MG63 (cell line): ENCODE measurements around the gene RDH16. TPM values are rescaled to one million over a fixed set of nuclear protein-coding genes. Genes with fewer than 3 reads are reported as not detected.
"Not testable (repeated sequence)": the region's sequence is repeated elsewhere in the genome, so short reads cannot be mapped to it uniquely, and the experiment has no call there.

Experiments
- DNase-seq: peaks from one replicate; pipeline ENCODE4 v3.0.0-alpha.2; 2020
- H3K27me3 ChIP-seq: fragments of 250-450 bp; sonication (Bioruptor Pico); 2 replicates; pipeline ENCODE4 v1.5.1; 2020; ENCODE audit warnings: mild to moderate bottlenecking, moderate library complexity
- H3K36me3 ChIP-seq: fragments of 250-450 bp; sonication (Bioruptor Pico); 2 replicates; pipeline ENCODE4 v1.5.1; 2020; ENCODE audit warnings: mild to moderate bottlenecking, moderate library complexity
- H3K4me3 ChIP-seq: fragments of 250-450 bp; sonication (Bioruptor Pico); 2 replicates; pipeline ENCODE4 v1.5.1; 2020; ENCODE audit warnings: mild to moderate bottlenecking, moderate library complexity
- H3K9me3 ChIP-seq: fragments of 250-450 bp; sonication (Bioruptor Pico); 2 replicates; pipeline ENCODE4 v1.5.1; 2020; ENCODE audit warnings: mild to moderate bottlenecking, moderate library complexity
- total RNA-seq: library from RNA; depleted of rRNA; stranded (reverse); fragments of >200 nt; shearing (Covaris generic); gene quantifications from 2 replicates; pipeline ENCODE4 v1.2.3, GENCODE V29; 2014; ENCODE audit warnings: low replicate concordance

Gene RDH16
- total RNA-seq, 1 experiment from 2014 or later, result not detected

GRCh38 chr12:56941299-56942017 is 15.9 kb downstream of the RDH16 start:
- H3K4me3 ChIP-seq, result no peak overlapping the region
- peak; percentile 83 for DNase-seq
- peaks cover 6% of the 10 kb centered on the region for H3K9me3 ChIP-seq
- H3K36me3 ChIP-seq, result no peaks in the 10 kb centered on the region
- H3K27me3 ChIP-seq, result no peaks in the 10 kb centered on the region

GRCh38 chr12:56940942-56941298 is 16.5 kb downstream of the RDH16 start:
- H3K27me3 ChIP-seq, H3K4me3 ChIP-seq, H3K36me3 ChIP-seq, DNase-seq, H3K9me3 ChIP-seq: not testable (repeated sequence)

GRCh38 chr12:56935752-56936151 is 21.7 kb downstream of the RDH16 start:
- DNase-seq, result peak; percentile 15
- H3K36me3 ChIP-seq, result no peaks in the 10 kb centered on the region
- no peaks in the 10 kb centered on the region for H3K27me3 ChIP-seq
- no peak overlapping the region for H3K4me3 ChIP-seq
- H3K9me3 ChIP-seq, result no peaks in the 10 kb centered on the region

- Histone ChIP-seq H3K9me3 (no peaks in the 10 kb centered on the region), H3K36me3 (no peaks in the 10 kb centered on the region), H3K4me3 (no peak overlapping the region), H3K27me3 (no peaks in the 10 kb centered on the region)
- no peak for DNase-seq
Measured at GRCh38 chr12:56935157-56935556, 22.3 kb downstream of the RDH16 start.

- H3K4me3 ChIP-seq, result no peak within 1 kb of the TSS
- no peak for DNase-seq
- H3K27me3 ChIP-seq, result no peaks in the 10 kb centered on the region
- no peaks in the 10 kb centered on the region for H3K9me3 ChIP-seq
- no peaks in the 10 kb centered on the region for H3K36me3 ChIP-seq
Measured at GRCh38 chr12:56933826-56934625, 23.4 kb downstream of the RDH16 start, which contains the start of gene SDR9C7. SDR9C7 (minus strand) TSS chr12:56934408; CDS start chr12:56934261, 147 bp downstream.

- no peak overlapping the region for H3K4me3 ChIP-seq
- H3K27me3 ChIP-seq, result no peaks in the 10 kb centered on the region
- no peaks in the 10 kb centered on the region for H3K36me3 ChIP-seq
- H3K9me3 ChIP-seq, result no peaks in the 10 kb centered on the region
- DNase-seq, result no peak
Measured at GRCh38 chr12:56932867-56933266, 24.5 kb downstream of the RDH16 start.

GRCh38 chr12:56932146-56932545 is 25.3 kb downstream of the RDH16 start:
- Histone ChIP-seq H3K27me3 (no peaks in the 10 kb centered on the region), H3K9me3 (no peaks in the 10 kb centered on the region), H3K4me3 (no peak overlapping the region), H3K36me3 (no peaks in the 10 kb centered on the region)
- DNase-seq, result no peak

- Histone ChIP-seq H3K27me3 (no peaks in the 10 kb centered on the region), H3K9me3 (no peaks in the 10 kb centered on the region), H3K4me3 (no peak overlapping the region), H3K36me3 (no peaks in the 10 kb centered on the region)
- no peak for DNase-seq
Measured at GRCh38 chr12:56931474-56931978, 25.9 kb downstream of the RDH16 start.

GRCh38 chr12:56930241-56930640 is 27.2 kb downstream of the RDH16 start:
- DNase-seq, result no peak
- H3K27me3 ChIP-seq, result no peaks in the 10 kb centered on the region
- no peaks in the 10 kb centered on the region for H3K9me3 ChIP-seq
- H3K4me3 ChIP-seq, result no peak overlapping the region
- no peaks in the 10 kb centered on the region for H3K36me3 ChIP-seq

- H3K4me3 ChIP-seq, result no peak overlapping the region
- no peaks in the 10 kb centered on the region for H3K9me3 ChIP-seq
- no peaks in the 10 kb centered on the region for H3K27me3 ChIP-seq
- H3K36me3 ChIP-seq, result no peaks in the 10 kb centered on the region
- no peak for DNase-seq
Measured at GRCh38 chr12:56929780-56930179, 27.6 kb downstream of the RDH16 start.

GRCh38 chr12:56928262-56928661 is 29.1 kb downstream of the RDH16 start:
- H3K27me3 ChIP-seq, result no peaks in the 10 kb centered on the region
- DNase-seq, result no peak
- H3K36me3 ChIP-seq, result no peaks in the 10 kb centered on the region
- H3K9me3 ChIP-seq, result no peaks in the 10 kb centered on the region
- no peak overlapping the region for H3K4me3 ChIP-seq

GRCh38 chr12:56927281-56927680 is 30.1 kb downstream of the RDH16 start:
- H3K27me3 ChIP-seq, result no peaks in the 10 kb centered on the region
- no peaks in the 10 kb centered on the region for H3K9me3 ChIP-seq
- no peaks in the 10 kb centered on the region for H3K36me3 ChIP-seq
- no peak for DNase-seq
- H3K4me3 ChIP-seq, result no peak overlapping the region

- DNase-seq, result no peak
- no peaks in the 10 kb centered on the region; the same call in 1 of the 2 replicates for H3K9me3 ChIP-seq
- no peaks in the 10 kb centered on the region for H3K36me3 ChIP-seq
- H3K4me3 ChIP-seq, result no peak overlapping the region
- H3K27me3 ChIP-seq, result no peaks in the 10 kb centered on the region
Measured at GRCh38 chr12:56922031-56922430, 35.4 kb downstream of the RDH16 start.

GRCh38 chr12:56921346-56921745 is 36.1 kb downstream of the RDH16 start:
- H3K4me3 ChIP-seq, result no peak overlapping the region
- no peaks in the 10 kb centered on the region; the same call in 1 of the 2 replicates for H3K9me3 ChIP-seq
- H3K27me3 ChIP-seq, result no peaks in the 10 kb centered on the region
- no peaks in the 10 kb centered on the region for H3K36me3 ChIP-seq
- DNase-seq, result no peak

- H3K9me3 ChIP-seq, H3K36me3 ChIP-seq, H3K4me3 ChIP-seq, DNase-seq, H3K27me3 ChIP-seq: not testable (repeated sequence)
Measured at GRCh38 chr12:56918139-56918538, 39.3 kb downstream of the RDH16 start.

GRCh38 chr12:56916996-56917333 is 40.4 kb downstream of the RDH16 start:
- Histone ChIP-seq H3K4me3 (no peak overlapping the region), H3K36me3 (no peaks in the 10 kb centered on the region), H3K9me3 (no peaks in the 10 kb centered on the region; the same call in none of the 2 replicates), H3K27me3 (no peaks in the 10 kb centered on the region)
- DNase-seq, result no peak

- H3K4me3 ChIP-seq, result no peak overlapping the region
- H3K9me3 ChIP-seq, result no peaks in the 10 kb centered on the region; the same call in none of the 2 replicates
- no peak for DNase-seq
- H3K36me3 ChIP-seq, result no peaks in the 10 kb centered on the region
- no peaks in the 10 kb centered on the region for H3K27me3 ChIP-seq
Measured at GRCh38 chr12:56916296-56916995, 41.0 kb downstream of the RDH16 start.
